ENCODE measurements around the gene ZMIZ1. TPM values are rescaled to one million over a fixed set of nuclear protein-coding genes. Genes with fewer than 3 reads are reported as not detected.

Gene ZMIZ1
- total and polyA plus RNA-seq, 2 experiments from 2014 or later: 9.2 to 30.9 TPM

DNA sequence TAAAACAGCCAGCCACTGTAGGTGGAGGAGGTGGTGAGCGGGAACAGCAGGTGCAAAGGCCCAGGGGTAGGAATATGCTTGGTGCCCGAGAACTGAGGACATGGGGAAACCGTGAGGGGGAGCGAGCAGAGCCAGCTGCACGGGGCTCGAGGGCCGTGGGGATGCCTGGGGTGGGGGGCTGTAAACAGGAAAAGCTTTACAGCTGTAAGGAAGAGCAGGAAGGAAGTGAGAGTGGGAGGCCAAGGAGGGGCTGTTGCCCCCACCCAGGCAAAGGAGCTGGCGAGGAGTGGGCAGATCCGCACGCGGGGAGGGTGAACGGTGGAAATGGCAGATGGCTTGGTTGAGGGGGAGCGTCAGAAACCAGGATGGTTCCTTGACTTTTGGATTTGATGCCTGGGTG is 34.4 kb downstream of the ZMIZ1 start (continued):
- TF ChIP-seq, protein P1, sequence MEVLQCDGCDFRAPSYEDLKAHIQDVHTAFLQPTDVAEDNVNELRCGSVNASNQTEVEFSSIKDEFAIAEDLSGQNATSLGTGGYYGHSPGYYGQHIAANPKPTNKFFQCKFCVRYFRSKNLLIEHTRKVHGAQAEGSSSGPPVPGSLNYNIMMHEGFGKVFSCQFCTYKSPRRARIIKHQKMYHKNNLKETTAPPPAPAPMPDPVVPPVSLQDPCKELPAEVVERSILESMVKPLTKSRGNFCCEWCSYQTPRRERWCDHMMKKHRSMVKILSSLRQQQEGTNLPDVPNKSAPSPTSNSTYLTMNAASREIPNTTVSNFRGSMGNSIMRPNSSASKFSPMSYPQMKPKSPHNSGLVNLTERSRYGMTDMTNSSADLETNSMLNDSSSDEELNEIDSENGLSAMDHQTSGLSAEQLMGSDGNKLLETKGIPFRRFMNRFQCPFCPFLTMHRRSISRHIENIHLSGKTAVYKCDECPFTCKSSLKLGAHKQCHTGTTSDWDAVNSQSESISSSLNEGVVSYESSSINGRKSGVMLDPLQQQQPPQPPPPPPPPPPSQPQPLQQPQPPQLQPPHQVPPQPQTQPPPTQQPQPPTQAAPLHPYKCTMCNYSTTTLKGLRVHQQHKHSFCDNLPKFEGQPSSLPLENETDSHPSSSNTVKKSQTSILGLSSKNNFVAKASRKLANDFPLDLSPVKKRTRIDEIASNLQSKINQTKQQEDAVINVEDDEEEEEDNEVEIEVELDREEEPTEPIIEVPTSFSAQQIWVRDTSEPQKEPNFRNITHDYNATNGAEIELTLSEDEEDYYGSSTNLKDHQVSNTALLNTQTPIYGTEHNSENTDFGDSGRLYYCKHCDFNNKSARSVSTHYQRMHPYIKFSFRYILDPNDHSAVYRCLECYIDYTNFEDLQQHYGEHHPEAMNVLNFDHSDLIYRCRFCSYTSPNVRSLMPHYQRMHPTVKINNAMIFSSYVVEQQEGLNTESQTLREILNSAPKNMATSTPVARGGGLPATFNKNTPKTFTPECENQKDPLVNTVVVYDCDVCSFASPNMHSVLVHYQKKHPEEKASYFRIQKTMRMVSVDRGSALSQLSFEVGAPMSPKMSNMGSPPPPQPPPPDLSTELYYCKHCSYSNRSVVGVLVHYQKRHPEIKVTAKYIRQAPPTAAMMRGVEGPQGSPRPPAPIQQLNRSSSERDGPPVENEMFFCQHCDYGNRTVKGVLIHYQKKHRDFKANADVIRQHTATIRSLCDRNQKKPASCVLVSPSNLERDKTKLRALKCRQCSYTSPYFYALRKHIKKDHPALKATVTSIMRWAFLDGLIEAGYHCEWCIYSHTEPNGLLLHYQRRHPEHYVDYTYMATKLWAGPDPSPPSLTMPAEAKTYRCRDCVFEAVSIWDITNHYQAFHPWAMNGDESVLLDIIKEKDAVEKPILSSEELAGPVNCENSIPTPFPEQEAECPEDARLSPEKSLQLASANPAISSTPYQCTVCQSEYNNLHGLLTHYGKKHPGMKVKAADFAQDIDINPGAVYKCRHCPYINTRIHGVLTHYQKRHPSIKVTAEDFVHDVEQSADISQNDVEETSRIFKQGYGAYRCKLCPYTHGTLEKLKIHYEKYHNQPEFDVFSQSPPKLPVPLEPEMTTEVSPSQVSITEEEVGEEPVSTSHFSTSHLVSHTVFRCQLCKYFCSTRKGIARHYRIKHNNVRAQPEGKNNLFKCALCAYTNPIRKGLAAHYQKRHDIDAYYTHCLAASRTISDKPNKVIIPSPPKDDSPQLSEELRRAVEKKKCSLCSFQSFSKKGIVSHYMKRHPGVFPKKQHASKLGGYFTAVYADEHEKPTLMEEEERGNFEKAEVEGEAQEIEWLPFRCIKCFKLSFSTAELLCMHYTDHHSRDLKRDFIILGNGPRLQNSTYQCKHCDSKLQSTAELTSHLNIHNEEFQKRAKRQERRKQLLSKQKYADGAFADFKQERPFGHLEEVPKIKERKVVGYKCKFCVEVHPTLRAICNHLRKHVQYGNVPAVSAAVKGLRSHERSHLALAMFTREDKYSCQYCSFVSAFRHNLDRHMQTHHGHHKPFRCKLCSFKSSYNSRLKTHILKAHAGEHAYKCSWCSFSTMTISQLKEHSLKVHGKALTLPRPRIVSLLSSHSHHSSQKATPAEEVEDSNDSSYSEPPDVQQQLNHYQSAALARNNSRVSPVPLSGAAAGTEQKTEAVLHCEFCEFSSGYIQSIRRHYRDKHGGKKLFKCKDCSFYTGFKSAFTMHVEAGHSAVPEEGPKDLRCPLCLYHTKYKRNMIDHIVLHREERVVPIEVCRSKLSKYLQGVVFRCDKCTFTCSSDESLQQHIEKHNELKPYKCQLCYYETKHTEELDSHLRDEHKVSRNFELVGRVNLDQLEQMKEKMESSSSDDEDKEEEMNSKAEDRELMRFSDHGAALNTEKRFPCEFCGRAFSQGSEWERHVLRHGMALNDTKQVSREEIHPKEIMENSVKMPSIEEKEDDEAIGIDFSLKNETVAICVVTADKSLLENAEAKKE (CRISPR knock-in tag; IDR thresholded peaks at IDR 0.05): no peak
- TF ChIP-seq EZH2 (IDR thresholded peaks at IDR 0.05; ENCODE audit: low read depth, unreplicated experiment): no peak

DNA sequence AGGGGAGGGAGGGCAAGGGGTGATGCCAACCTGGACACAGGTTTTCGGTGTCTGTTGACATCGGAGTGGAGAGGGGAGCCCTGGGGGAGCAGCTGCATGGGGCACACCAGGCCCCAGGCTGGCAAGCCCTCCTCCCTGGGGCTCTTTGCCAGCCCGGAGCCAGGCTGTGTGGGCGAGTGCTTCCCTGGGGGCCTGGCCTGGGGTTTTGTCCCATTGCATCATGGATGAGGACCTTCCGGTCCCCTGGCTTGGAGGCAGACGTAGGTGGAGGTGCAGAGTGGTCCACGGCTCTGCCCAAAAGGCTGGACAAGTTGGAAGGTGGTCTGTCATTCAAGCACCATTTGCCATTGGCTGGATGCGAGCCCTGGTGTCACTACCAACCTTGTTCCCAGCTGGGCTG is 34.8 kb downstream of the ZMIZ1 start:
- no peak overlapping the region for H3K27ac Mint-ChIP-seq
- no peak for DNase-seq (ENCODE audit: low spot score)
- peaks cover 19% of the 10 kb centered on the region for H3K4me1 ChIP-seq (ENCODE audit: insufficient read depth)
- no peak for TF ChIP-seq CREB1 (CRISPR knock-in tag; IDR thresholded peaks at IDR 0.05; ENCODE audit: low read depth)
- no peak for TF ChIP-seq JUNB (IDR thresholded peaks at IDR 0.05; ENCODE audit: unreplicated experiment)
- TF ChIP-seq, protein P2, sequence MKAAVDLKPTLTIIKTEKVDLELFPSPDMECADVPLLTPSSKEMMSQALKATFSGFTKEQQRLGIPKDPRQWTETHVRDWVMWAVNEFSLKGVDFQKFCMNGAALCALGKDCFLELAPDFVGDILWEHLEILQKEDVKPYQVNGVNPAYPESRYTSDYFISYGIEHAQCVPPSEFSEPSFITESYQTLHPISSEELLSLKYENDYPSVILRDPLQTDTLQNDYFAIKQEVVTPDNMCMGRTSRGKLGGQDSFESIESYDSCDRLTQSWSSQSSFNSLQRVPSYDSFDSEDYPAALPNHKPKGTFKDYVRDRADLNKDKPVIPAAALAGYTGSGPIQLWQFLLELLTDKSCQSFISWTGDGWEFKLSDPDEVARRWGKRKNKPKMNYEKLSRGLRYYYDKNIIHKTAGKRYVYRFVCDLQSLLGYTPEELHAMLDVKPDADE (IDR thresholded peaks at IDR 0.05): no peak
- no peak for TF ChIP-seq POLR2AphosphoS5 (IDR thresholded peaks at IDR 0.05; ENCODE audit: low read depth)
- no peak for TF ChIP-seq ZNF114 (CRISPR knock-in tag; IDR thresholded peaks at IDR 0.05)
- TF ChIP-seq STAT1 (IDR thresholded peaks at IDR 0.05; ENCODE audit: unreplicated experiment): no peak
- TF ChIP-seq NANOG (IDR thresholded peaks at IDR 0.05; ENCODE audit: borderline replicate concordance): no peak
- TF ChIP-seq, protein P3, sequence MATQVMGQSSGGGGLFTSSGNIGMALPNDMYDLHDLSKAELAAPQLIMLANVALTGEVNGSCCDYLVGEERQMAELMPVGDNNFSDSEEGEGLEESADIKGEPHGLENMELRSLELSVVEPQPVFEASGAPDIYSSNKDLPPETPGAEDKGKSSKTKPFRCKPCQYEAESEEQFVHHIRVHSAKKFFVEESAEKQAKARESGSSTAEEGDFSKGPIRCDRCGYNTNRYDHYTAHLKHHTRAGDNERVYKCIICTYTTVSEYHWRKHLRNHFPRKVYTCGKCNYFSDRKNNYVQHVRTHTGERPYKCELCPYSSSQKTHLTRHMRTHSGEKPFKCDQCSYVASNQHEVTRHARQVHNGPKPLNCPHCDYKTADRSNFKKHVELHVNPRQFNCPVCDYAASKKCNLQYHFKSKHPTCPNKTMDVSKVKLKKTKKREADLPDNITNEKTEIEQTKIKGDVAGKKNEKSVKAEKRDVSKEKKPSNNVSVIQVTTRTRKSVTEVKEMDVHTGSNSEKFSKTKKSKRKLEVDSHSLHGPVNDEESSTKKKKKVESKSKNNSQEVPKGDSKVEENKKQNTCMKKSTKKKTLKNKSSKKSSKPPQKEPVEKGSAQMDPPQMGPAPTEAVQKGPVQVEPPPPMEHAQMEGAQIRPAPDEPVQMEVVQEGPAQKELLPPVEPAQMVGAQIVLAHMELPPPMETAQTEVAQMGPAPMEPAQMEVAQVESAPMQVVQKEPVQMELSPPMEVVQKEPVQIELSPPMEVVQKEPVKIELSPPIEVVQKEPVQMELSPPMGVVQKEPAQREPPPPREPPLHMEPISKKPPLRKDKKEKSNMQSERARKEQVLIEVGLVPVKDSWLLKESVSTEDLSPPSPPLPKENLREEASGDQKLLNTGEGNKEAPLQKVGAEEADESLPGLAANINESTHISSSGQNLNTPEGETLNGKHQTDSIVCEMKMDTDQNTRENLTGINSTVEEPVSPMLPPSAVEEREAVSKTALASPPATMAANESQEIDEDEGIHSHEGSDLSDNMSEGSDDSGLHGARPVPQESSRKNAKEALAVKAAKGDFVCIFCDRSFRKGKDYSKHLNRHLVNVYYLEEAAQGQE (IDR thresholded peaks at IDR 0.05; ENCODE audit: unreplicated experiment): no peak
- TF ChIP-seq EZH2 (IDR thresholded peaks at IDR 0.05; ENCODE audit: low read depth, unreplicated experiment): no peak

More for the DNA sequence above, 34.8 kb downstream of the ZMIZ1 start:
- Mint-ChIP-seq H3K4me1 (peaks cover 79% of the 10 kb centered on the region), H3K4me3 (no peak overlapping the region), H3K36me3 (ENCODE audit: low read depth) (no peaks in the 10 kb centered on the region), H3K9me3 (no peaks in the 10 kb centered on the region; the same call in 2 of the 3 replicates), H3K27me3 (ENCODE audit: insufficient read depth, low read depth, poor library complexity) (peaks cover 12% of the 10 kb centered on the region)
- no peak for ATAC-seq
- peaks cover 9% of the 10 kb centered on the region; the same call in 1 of the 2 replicates for H4K20me1 ChIP-seq (replicated peaks; ENCODE audit: insufficient read depth)
- no peak overlapping the region for H3K4me2 ChIP-seq
- no peaks in the 10 kb centered on the region for H3F3A ChIP-seq (replicated peaks; ENCODE audit: low read depth)
- H3K79me2 ChIP-seq (replicated peaks; ENCODE audit: insufficient read depth): peaks cover 95% of the 10 kb centered on the region
- no peaks in the 10 kb centered on the region for H3K27me3 ChIP-seq (ENCODE audit: insufficient read depth)
- H3K4me3 ChIP-seq: no peak overlapping the region
- H3K27ac ChIP-seq (ENCODE audit: low read depth): no peak overlapping the region
- no peaks in the 10 kb centered on the region for H3K36me3 ChIP-seq (ENCODE audit: insufficient read depth)
- H3K9me2 ChIP-seq (ENCODE audit: insufficient read depth): no peaks in the 10 kb centered on the region
- H2AFZ ChIP-seq: no peak overlapping the region

Data from GM23338 (cell line).